ENCODE data around the gene LCE2A.
"Not testable (repeated sequence)": the region's sequence is repeated elsewhere in the genome, so short reads cannot be mapped to it uniquely, and the experiment has no call there.

Gene LCE2A

GRCh38 chr1:152679459-152679858 is 18.7 kb upstream of the LCE2A start:
- Histone ChIP-seq H3K4me1 (ENCODE audit: control insufficient read depth in 5 of 5, insufficient read depth in 5 of 5, low read length in 5 of 5) (peaks cover 0 to 3% (median 0%) of the 10 kb centered on the region in 5 donors), H3K9ac (ENCODE audit: low read length in 5 of 5) (no peak overlapping the region), H3K9me3 (ENCODE audit: control insufficient read depth in 5 of 5, low read length in 5 of 5) (peaks cover 0 to 5% (median 0%) of the 10 kb centered on the region in 5 donors), H3K4me3 (ENCODE audit: low read depth in 1 of 5, low read length in 5 of 5) (no peak overlapping the region), H3K27ac (ENCODE audit: low read depth, low read length) (no peak overlapping the region), H3K36me3 (ENCODE audit: control insufficient read depth in 5 of 5, insufficient read depth in 5 of 5, low read length in 5 of 5) (no peaks in the 10 kb centered on the region), H3K27me3 (ENCODE audit: control insufficient read depth in 5 of 5, insufficient read depth in 4 of 5, low read length in 5 of 5) (peaks cover 0 to 4% (median 3%) of the 10 kb centered on the region in 5 donors)

DNA sequence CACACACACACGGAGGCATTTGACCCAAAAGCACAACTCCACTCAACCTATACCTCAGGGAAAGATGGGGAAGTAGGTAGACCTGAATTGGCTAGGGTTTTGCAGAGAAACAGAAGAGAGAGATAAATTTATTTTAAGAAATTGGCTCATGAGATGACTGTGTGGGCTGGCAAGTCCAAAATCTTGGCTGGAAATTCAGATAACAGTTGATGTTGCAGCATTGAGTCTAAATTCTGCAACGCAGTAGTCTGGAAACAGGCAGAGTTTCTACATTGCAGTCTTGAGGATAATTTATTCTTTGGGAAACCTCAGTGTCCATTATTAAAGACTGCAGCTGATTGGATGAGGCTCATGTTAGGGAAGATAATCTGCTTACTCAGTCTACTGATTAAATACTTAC is 16.5 kb upstream of the LCE2A start:
- H3K36me3 ChIP-seq (ENCODE audit: control insufficient read depth in 5 of 5, insufficient read depth in 5 of 5, low read length in 5 of 5), result no peaks in the 10 kb centered on the region
- H3K9me3 ChIP-seq (ENCODE audit: control insufficient read depth in 5 of 5, low read length in 5 of 5), result peaks cover 0 to 5% (median 0%) of the 10 kb centered on the region in 5 donors
- no peak overlapping the region for H3K4me3 ChIP-seq (ENCODE audit: low read depth in 1 of 5, low read length in 5 of 5)
- H3K4me1 ChIP-seq (ENCODE audit: control insufficient read depth in 5 of 5, insufficient read depth in 5 of 5, low read length in 5 of 5), result peaks cover 0 to 3% (median 0%) of the 10 kb centered on the region in 5 donors
- H3K9ac ChIP-seq (ENCODE audit: low read length in 5 of 5), result no peak overlapping the region
- peaks cover 0 to 4% (median 3%) of the 10 kb centered on the region in 5 donors for H3K27me3 ChIP-seq (ENCODE audit: control insufficient read depth in 5 of 5, insufficient read depth in 4 of 5, low read length in 5 of 5)
- H3K27ac ChIP-seq (ENCODE audit: low read depth, low read length), result no peak overlapping the region

- Histone ChIP-seq H3K36me3 (ENCODE audit: control insufficient read depth in 5 of 5, insufficient read depth in 5 of 5, low read length in 5 of 5) (no peaks in the 10 kb centered on the region), H3K27ac (ENCODE audit: low read depth, low read length) (no peak overlapping the region), H3K9me3 (ENCODE audit: control insufficient read depth in 5 of 5, low read length in 5 of 5) (peaks cover 0 to 5% (median 0%) of the 10 kb centered on the region in 5 donors), H3K4me3 (ENCODE audit: low read depth in 1 of 5, low read length in 5 of 5) (no peak overlapping the region), H3K27me3 (ENCODE audit: control insufficient read depth in 5 of 5, insufficient read depth in 4 of 5, low read length in 5 of 5) (peaks cover 0 to 4% (median 3%) of the 10 kb centered on the region in 5 donors), H3K4me1 (ENCODE audit: control insufficient read depth in 5 of 5, insufficient read depth in 5 of 5, low read length in 5 of 5) (peaks cover 0 to 3% (median 0%) of the 10 kb centered on the region in 5 donors), H3K9ac (ENCODE audit: low read length in 5 of 5) (no peak overlapping the region)
These were observed 14.3 kb upstream of the LCE2A start for GRCh38 chr1:152683846-152684245.

- not testable (repeated sequence) for H3K27ac ChIP-seq (ENCODE audit: low read depth, low read length); H3K9me3 ChIP-seq (ENCODE audit: control insufficient read depth in 5 of 5, low read length in 5 of 5); H3K9ac ChIP-seq (ENCODE audit: low read length in 5 of 5)
These were observed 12.3 kb upstream of the LCE2A start, which contains the start of gene LCE2B for GRCh38 chr1:152685823-152686222. Gene LCE2B, plus strand, starts transcription at chr1:152686123. Its CDS starts 721 bp downstream, at chr1:152686844.

GRCh38 chr1:152699746-152700145 is 1.6 kb downstream of the LCE2A start:
- H3K9me3 ChIP-seq (ENCODE audit: control insufficient read depth in 5 of 5, low read length in 5 of 5), result peaks cover 0 to 10% (median 2%) of the 10 kb centered on the region in 5 donors
- H3K36me3 ChIP-seq (ENCODE audit: control insufficient read depth in 5 of 5, insufficient read depth in 5 of 5, low read length in 5 of 5), result no peaks in the 10 kb centered on the region
- H3K4me1 ChIP-seq (ENCODE audit: control insufficient read depth in 5 of 5, insufficient read depth in 5 of 5, low read length in 5 of 5), result no peaks in the 10 kb centered on the region

More at GRCh38 chr1:152685823-152686222, 12.3 kb upstream of the LCE2A start, which contains the start of gene LCE2B:
- H3K27me3 ChIP-seq (ENCODE audit: control insufficient read depth in 5 of 5, insufficient read depth in 4 of 5, low read length in 5 of 5); H3K4me3 ChIP-seq (ENCODE audit: low read depth in 1 of 5, low read length in 5 of 5); H3K4me1 ChIP-seq (ENCODE audit: control insufficient read depth in 5 of 5, insufficient read depth in 5 of 5, low read length in 5 of 5); H3K36me3 ChIP-seq (ENCODE audit: control insufficient read depth in 5 of 5, insufficient read depth in 5 of 5, low read length in 5 of 5): not testable (repeated sequence)

GRCh38 chr1:152707860-152708259 is 9.7 kb downstream of the LCE2A start, which contains the start of gene LCE4A:
Gene LCE4A, plus strand, starts transcription at chr1:152708160. Its CDS starts 916 bp downstream, at chr1:152709076.
- H3K4me3 ChIP-seq (ENCODE audit: low read depth in 1 of 5, low read length in 5 of 5), result no peak within 1 kb of the TSS

More at GRCh38 chr1:152699746-152700145, 1.6 kb downstream of the LCE2A start:
- no peaks in the 10 kb centered on the region for H3K27me3 ChIP-seq (ENCODE audit: control insufficient read depth in 5 of 5, insufficient read depth in 4 of 5, low read length in 5 of 5)
- H3K9ac ChIP-seq (ENCODE audit: low read length in 5 of 5), result no peak overlapping the region
- no peak overlapping the region for H3K4me3 ChIP-seq (ENCODE audit: low read depth in 1 of 5, low read length in 5 of 5)
- H3K27ac ChIP-seq (ENCODE audit: low read depth, low read length), result no peak overlapping the region

GRCh38 chr1:152718238-152718637 is 20.1 kb downstream of the LCE2A start:
- Histone ChIP-seq H3K4me3 (ENCODE audit: low read depth in 1 of 5, low read length in 5 of 5) (no peak overlapping the region), H3K36me3 (ENCODE audit: control insufficient read depth in 5 of 5, insufficient read depth in 5 of 5, low read length in 5 of 5) (no peaks in the 10 kb centered on the region), H3K9me3 (ENCODE audit: control insufficient read depth in 5 of 5, low read length in 5 of 5) (peaks cover 2 to 8% (median 6%) of the 10 kb centered on the region in 5 donors), H3K27ac (ENCODE audit: low read depth, low read length) (no peak overlapping the region), H3K9ac (ENCODE audit: low read length in 5 of 5) (no peak overlapping the region), H3K27me3 (ENCODE audit: control insufficient read depth in 5 of 5, insufficient read depth in 4 of 5, low read length in 5 of 5) (peaks cover 0 to 9% (median 2%) of the 10 kb centered on the region in 5 donors), H3K4me1 (ENCODE audit: control insufficient read depth in 5 of 5, insufficient read depth in 5 of 5, low read length in 5 of 5) (peaks cover 0 to 4% (median 0%) of the 10 kb centered on the region in 5 donors)

More at GRCh38 chr1:152707860-152708259, 9.7 kb downstream of the LCE2A start, which contains the start of gene LCE4A:
- peaks cover 0 to 8% (median 2%) of the 10 kb centered on the region in 5 donors for H3K9me3 ChIP-seq (ENCODE audit: control insufficient read depth in 5 of 5, low read length in 5 of 5)
- H3K36me3 ChIP-seq (ENCODE audit: control insufficient read depth in 5 of 5, insufficient read depth in 5 of 5, low read length in 5 of 5), result no peaks in the 10 kb centered on the region
- H3K9ac ChIP-seq (ENCODE audit: low read length in 5 of 5), result no peak within 1 kb of the TSS
- no peaks in the 10 kb centered on the region for H3K4me1 ChIP-seq (ENCODE audit: control insufficient read depth in 5 of 5, insufficient read depth in 5 of 5, low read length in 5 of 5)
- H3K27me3 ChIP-seq (ENCODE audit: control insufficient read depth in 5 of 5, insufficient read depth in 4 of 5, low read length in 5 of 5), result peaks cover 0 to 4% (median 0%) of the 10 kb centered on the region in 5 donors
- H3K27ac ChIP-seq (ENCODE audit: low read depth, low read length), result no peak within 1 kb of the TSS

DNA sequence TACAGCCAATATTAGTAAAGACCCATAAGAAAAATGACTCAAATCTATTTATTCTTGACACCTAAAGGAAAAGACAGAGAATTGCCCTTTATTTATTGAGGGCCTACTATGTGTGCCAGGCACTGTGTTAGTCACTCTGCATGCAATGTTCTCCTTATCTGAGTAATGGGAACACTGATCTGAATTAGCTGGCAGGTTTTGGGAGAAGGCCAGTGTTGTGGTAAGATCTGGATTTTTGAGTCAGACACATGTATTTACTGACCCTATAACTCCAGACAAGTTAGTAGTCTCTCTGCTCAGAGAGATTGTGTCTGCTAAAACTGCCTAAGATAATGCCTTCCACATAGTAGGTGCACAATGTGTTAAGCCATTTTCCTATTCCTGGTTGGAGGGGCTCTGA is 27.1 kb downstream of the LCE2A start:
- Histone ChIP-seq H3K27me3 (ENCODE audit: control insufficient read depth in 5 of 5, insufficient read depth in 4 of 5, low read length in 5 of 5) (peaks cover 0 to 6% (median 2%) of the 10 kb centered on the region in 5 donors), H3K4me3 (ENCODE audit: low read depth in 1 of 5, low read length in 5 of 5) (no peak overlapping the region), H3K9me3 (ENCODE audit: control insufficient read depth in 5 of 5, low read length in 5 of 5) (no peaks in the 10 kb centered on the region), H3K36me3 (ENCODE audit: control insufficient read depth in 5 of 5, insufficient read depth in 5 of 5, low read length in 5 of 5) (no peaks in the 10 kb centered on the region), H3K4me1 (ENCODE audit: control insufficient read depth in 5 of 5, insufficient read depth in 5 of 5, low read length in 5 of 5) (peaks cover 0 to 4% (median 0%) of the 10 kb centered on the region in 5 donors), H3K27ac (ENCODE audit: low read depth, low read length) (no peak overlapping the region), H3K9ac (ENCODE audit: low read length in 5 of 5) (no peak overlapping the region)

DNA sequence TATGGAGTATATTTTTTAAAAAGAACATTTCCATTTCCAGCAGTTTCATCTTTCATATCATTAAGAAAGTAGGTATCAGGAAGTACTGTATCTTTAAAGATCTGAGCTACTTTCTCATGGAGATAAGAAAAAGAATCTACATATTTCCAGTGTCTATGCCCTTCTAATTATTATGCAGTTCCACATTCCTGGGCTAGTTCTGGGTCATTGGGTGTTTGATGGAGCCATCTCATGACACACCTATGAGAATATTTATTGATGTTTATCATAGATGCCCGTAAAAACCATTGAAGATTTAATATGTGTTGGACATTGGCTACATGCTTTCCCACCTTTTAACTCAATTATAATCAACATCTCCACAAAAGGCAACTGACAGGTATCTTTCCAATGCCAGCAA is 30.8 kb downstream of the LCE2A start:
- H3K9me3 ChIP-seq (ENCODE audit: control insufficient read depth in 5 of 5, low read length in 5 of 5), result no peaks in the 10 kb centered on the region
- no peak overlapping the region for H3K9ac ChIP-seq (ENCODE audit: low read length in 5 of 5)
- no peak overlapping the region for H3K4me3 ChIP-seq (ENCODE audit: low read depth in 1 of 5, low read length in 5 of 5)
- no peaks in the 10 kb centered on the region for H3K4me1 ChIP-seq (ENCODE audit: control insufficient read depth in 5 of 5, insufficient read depth in 5 of 5, low read length in 5 of 5)
- H3K27ac ChIP-seq (ENCODE audit: low read depth, low read length), result no peak overlapping the region
- H3K27me3 ChIP-seq (ENCODE audit: control insufficient read depth in 5 of 5, insufficient read depth in 4 of 5, low read length in 5 of 5), result peaks cover 0 to 6% (median 0%) of the 10 kb centered on the region in 5 donors
- no peaks in the 10 kb centered on the region for H3K36me3 ChIP-seq (ENCODE audit: control insufficient read depth in 5 of 5, insufficient read depth in 5 of 5, low read length in 5 of 5)

GRCh38 chr1:152735648-152736047 is 37.5 kb downstream of the LCE2A start:
- H3K27ac ChIP-seq (ENCODE audit: low read depth, low read length), result no peak overlapping the region
- no peak overlapping the region for H3K4me3 ChIP-seq (ENCODE audit: low read depth in 1 of 5, low read length in 5 of 5)
- no peaks in the 10 kb centered on the region for H3K9me3 ChIP-seq (ENCODE audit: control insufficient read depth in 5 of 5, low read length in 5 of 5)
- H3K36me3 ChIP-seq (ENCODE audit: control insufficient read depth in 5 of 5, insufficient read depth in 5 of 5, low read length in 5 of 5), result no peaks in the 10 kb centered on the region
- H3K9ac ChIP-seq (ENCODE audit: low read length in 5 of 5), result no peak overlapping the region
- H3K4me1 ChIP-seq (ENCODE audit: control insufficient read depth in 5 of 5, insufficient read depth in 5 of 5, low read length in 5 of 5), result no peaks in the 10 kb centered on the region
- peaks cover 0 to 4% (median 0%) of the 10 kb centered on the region in 5 donors for H3K27me3 ChIP-seq (ENCODE audit: control insufficient read depth in 5 of 5, insufficient read depth in 4 of 5, low read length in 5 of 5)
